Keratinocyte (primary cell): ENCODE results near the gene CCDC194. TPM values are rescaled to one million over a fixed set of nuclear protein-coding genes. Genes with fewer than 3 reads are reported as not detected.

ENCODE experiments used
- DNase-seq: peaks from one replicate; pipeline ENCODE4 v3.0.0-alpha.2; 2011; ENCODE audit warnings: low read depth, missing footprints, low spot score
- FAIRE-seq: peaks from 2 replicates; lab custom pipeline; 2011; peaks lifted over from hg19 to GRCh38; lab: Jason Lieb, UNC
- H2AFZ ChIP-seq: 2 replicates; pipeline ENCODE4 v1.6.0; 2012; ENCODE audit warnings: low read length, control low read depth, inconsistent platforms; ENCODE audit not compliant: control insufficient read depth
- H3K27ac ChIP-seq: 2 replicates; pipeline ENCODE4 v1.5.1; 2011; ENCODE audit warnings: low read length; ENCODE audit not compliant: control insufficient read depth, insufficient read depth
- H3K27me3 ChIP-seq: 3 replicates; pipeline ENCODE4 v1.6.0; 2011; ENCODE audit warnings: low read length; ENCODE audit not compliant: control insufficient read depth, insufficient read depth; ENCODE audit errors: extremely low read depth
- H3K36me3 ChIP-seq, 2 experiments: 2 replicates in 1 of 2; 3 replicates in 1 of 2; pipeline ENCODE4 v1.5.1; 2011; ENCODE audit warnings: low read length in 2 of 2, mild to moderate bottlenecking in 1 of 2; ENCODE audit not compliant: control insufficient read depth in 2 of 2, insufficient read depth in 2 of 2; ENCODE audit errors: extremely low read depth in 1 of 2
- H3K4me1 ChIP-seq: 3 replicates; pipeline ENCODE4 v1.5.1; 2011; ENCODE audit warnings: low read length; ENCODE audit not compliant: control insufficient read depth, insufficient read depth; ENCODE audit errors: extremely low read depth
- H3K4me2 ChIP-seq: 3 replicates; pipeline ENCODE4 v1.6.0; 2011; ENCODE audit warnings: low read depth, low read length; ENCODE audit not compliant: control insufficient read depth, insufficient read depth; ENCODE audit errors: extremely low read depth
- H3K4me3 ChIP-seq, 3 experiments: fragments of 200-600 bp in 1 of 3; sonication (generic) in 1 of 3; 2 replicates in 2 of 3; 3 replicates in 1 of 3; pipeline ENCODE4 v1.5.1; 2011 to 2016; ENCODE audit warnings: low read length in 3 of 3, mild to moderate bottlenecking in 3 of 3, control low read depth in 2 of 3, inconsistent platforms in 1 of 3, low read depth in 1 of 3, mixed read lengths in 1 of 3, mixed run types in 1 of 3, moderate library complexity in 1 of 3; ENCODE audit not compliant: control insufficient read depth in 2 of 3, insufficient read depth in 2 of 3; ENCODE audit errors: extremely low read depth in 1 of 3
- H3K79me2 ChIP-seq: 2 replicates; pipeline ENCODE4 v1.6.0; 2012; ENCODE audit warnings: low read length; ENCODE audit not compliant: control insufficient read depth, insufficient read depth
- H3K9ac ChIP-seq: 3 replicates; pipeline ENCODE4 v1.6.0; 2011; ENCODE audit warnings: low read length; ENCODE audit not compliant: control insufficient read depth, insufficient read depth; ENCODE audit errors: extremely low read depth
- H3K9me1 ChIP-seq: 3 replicates; pipeline ENCODE4 v1.6.0; 2011; ENCODE audit warnings: low read length; ENCODE audit not compliant: control insufficient read depth, insufficient read depth; ENCODE audit errors: extremely low read depth
- H3K9me3 ChIP-seq: 2 replicates; pipeline ENCODE4 v1.5.1; 2012; ENCODE audit warnings: low read depth, low read length; ENCODE audit not compliant: control insufficient read depth
- H4K20me1 ChIP-seq: 3 replicates; pipeline ENCODE4 v1.6.0; 2011; ENCODE audit warnings: low read length; ENCODE audit not compliant: control insufficient read depth, insufficient read depth; ENCODE audit errors: extremely low read depth
- EZH2 ChIP-seq: IDR thresholded peaks from one replicate; pipeline ENCODE4 v1.6.1; 2012; ENCODE audit warnings: inconsistent platforms, mild to moderate bottlenecking, low read length, moderate library complexity
- dilution Hi-C: fragments of 300-500 bp; cut with MboI; formaldehyde crosslinking; loops from one replicate; pipeline ENCODE4 v1.7.0; 2020; ENCODE audit warnings: low sequenced_read_pairs; ENCODE audit not compliant: extremely low pct_ligation_motif_present
- polyA plus RNA-seq, 5 experiments: library from polyadenylated mRNA; depleted of rRNA in 3 of 5; stranded (reverse) in 3 of 5; stranded (forward) in 1 of 5; unstranded in 1 of 5; fragments of >200 nt; gene quantifications; 1 replicate in 1 of 5; 2 replicates in 3 of 5; 3 replicates in 1 of 5; pipeline versions ENCODE4 v1.2.1 to v1.2.3, GENCODE V29; 2011 to 2012; ENCODE audit warnings: missing spikeins in 2 of 5, low read depth in 1 of 5, low replicate concordance in 1 of 5
- TF ChIP-seq, protein P1 (sequence below), 3 experiments: IDR thresholded peaks in 1 of 3; conservative IDR thresholded peaks in 1 of 3; optimal IDR thresholded peaks in 1 of 3; 2 replicates in 2 of 3; 3 replicates in 1 of 3; pipeline versions ENCODE3 to v1.5.1; 2011; ENCODE audit warnings: low read length in 3 of 3, mild to moderate bottlenecking in 3 of 3, moderate library complexity in 2 of 3, control low read depth in 1 of 3, inconsistent platforms in 1 of 3; ENCODE audit not compliant: insufficient read depth in 2 of 3; ENCODE audit errors: extremely low read depth in 1 of 3

CCDC194 gene
- polyA plus RNA-seq, 1 donor (not counting 4 experiments of a cell fraction or from before 2014, with no cell fraction given) = not detected

DNA sequence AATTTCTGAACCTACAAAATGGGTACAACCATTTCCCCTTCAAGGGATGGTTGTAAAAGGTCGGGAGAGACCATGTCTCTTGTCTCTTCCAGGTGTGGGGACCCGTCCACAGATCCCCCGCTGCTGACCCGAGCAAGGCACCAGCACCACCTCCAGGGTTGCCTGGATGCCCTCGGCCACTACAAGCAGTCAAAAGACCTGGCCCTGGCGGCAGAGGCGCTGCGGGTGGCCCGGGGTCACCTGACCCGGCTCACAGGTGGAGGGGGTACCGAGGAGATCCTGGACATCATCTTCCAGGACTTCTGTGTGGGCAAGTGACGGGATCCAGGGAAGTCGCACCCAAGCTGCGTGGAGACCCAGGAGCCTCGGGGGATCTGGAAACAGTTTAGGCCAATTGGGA is 52.6 kb downstream of the CCDC194 start:
- no peak overlapping the region for H3K27ac ChIP-seq
- H3K9me1 ChIP-seq = no peaks in the 10 kb centered on the region
- no peak for FAIRE-seq
- no peak overlapping the region for H3K4me2 ChIP-seq
- TF ChIP-seq, protein P1, sequence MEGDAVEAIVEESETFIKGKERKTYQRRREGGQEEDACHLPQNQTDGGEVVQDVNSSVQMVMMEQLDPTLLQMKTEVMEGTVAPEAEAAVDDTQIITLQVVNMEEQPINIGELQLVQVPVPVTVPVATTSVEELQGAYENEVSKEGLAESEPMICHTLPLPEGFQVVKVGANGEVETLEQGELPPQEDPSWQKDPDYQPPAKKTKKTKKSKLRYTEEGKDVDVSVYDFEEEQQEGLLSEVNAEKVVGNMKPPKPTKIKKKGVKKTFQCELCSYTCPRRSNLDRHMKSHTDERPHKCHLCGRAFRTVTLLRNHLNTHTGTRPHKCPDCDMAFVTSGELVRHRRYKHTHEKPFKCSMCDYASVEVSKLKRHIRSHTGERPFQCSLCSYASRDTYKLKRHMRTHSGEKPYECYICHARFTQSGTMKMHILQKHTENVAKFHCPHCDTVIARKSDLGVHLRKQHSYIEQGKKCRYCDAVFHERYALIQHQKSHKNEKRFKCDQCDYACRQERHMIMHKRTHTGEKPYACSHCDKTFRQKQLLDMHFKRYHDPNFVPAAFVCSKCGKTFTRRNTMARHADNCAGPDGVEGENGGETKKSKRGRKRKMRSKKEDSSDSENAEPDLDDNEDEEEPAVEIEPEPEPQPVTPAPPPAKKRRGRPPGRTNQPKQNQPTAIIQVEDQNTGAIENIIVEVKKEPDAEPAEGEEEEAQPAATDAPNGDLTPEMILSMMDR (optimal IDR thresholded peaks at IDR 0.05 in 1 of 3, IDR thresholded peaks at IDR 0.05 in 1 of 3, conservative IDR thresholded peaks at IDR 0.05 in 1 of 3; ENCODE audit: extremely low read depth in 1 of 3, insufficient read depth in 2 of 3, low read length in 3 of 3) = no peak
- TF ChIP-seq EZH2 = no peak
- dilution Hi-C loops = no loop called here
- H3K4me3 ChIP-seq = no peak overlapping the region
- peaks cover 0 to 9% of the 10 kb centered on the region in 2 experiments for H3K36me3 ChIP-seq
- no peaks in the 10 kb centered on the region for H4K20me1 ChIP-seq
- H2AFZ ChIP-seq = no peak overlapping the region
- H3K9me3 ChIP-seq = no peaks in the 10 kb centered on the region
- peaks cover 9% of the 10 kb centered on the region for H3K4me1 ChIP-seq
- peaks cover 5% of the 10 kb centered on the region for H3K79me2 ChIP-seq
- DNase-seq = no peak
- no peak overlapping the region for H3K9ac ChIP-seq
- no peaks in the 10 kb centered on the region for H3K27me3 ChIP-seq

DNA sequence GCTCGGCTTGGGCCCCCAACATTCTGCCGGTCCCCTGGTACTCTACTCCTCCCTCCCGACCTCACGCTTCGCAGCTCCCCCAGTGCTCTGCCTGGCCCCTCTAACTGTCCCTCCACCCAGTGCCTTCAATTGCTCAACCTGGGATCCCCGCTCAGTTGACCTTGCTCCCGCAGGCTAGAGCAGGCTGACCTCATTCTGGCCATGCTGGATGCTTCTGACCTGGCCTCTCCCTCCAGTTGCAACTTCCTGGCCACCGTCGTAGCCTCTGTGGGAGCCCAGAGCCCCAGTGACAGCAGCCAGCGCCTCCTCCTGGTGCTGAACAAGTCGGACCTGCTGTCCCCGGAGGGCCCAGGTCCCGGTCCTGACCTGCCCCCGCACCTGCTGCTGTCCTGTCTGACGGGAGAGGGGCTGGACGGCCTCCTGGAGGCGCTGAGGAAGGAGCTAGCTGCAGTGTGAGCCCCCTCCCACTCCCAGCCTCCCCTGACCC is 53.1 kb downstream of the CCDC194 start:
- dilution Hi-C loops = no loop called here
- Histone ChIP-seq H2AFZ (no peak overlapping the region), H3K79me2 (peaks cover 5% of the 10 kb centered on the region), H3K4me3 (no peak overlapping the region), H3K4me2 (no peak overlapping the region), H3K36me3 (peaks cover 0 to 9% of the 10 kb centered on the region in 2 experiments), H3K27me3 (no peaks in the 10 kb centered on the region), H3K9me1 (no peaks in the 10 kb centered on the region), H3K4me1 (peaks cover 9% of the 10 kb centered on the region), H3K9me3 (no peaks in the 10 kb centered on the region), H4K20me1 (no peaks in the 10 kb centered on the region), H3K27ac (no peak overlapping the region), H3K9ac (no peak overlapping the region)
- DNase-seq = no peak
- FAIRE-seq = no peak
- no peak for TF ChIP-seq EZH2
- TF ChIP-seq, protein P1 (optimal IDR thresholded peaks at IDR 0.05 in 1 of 3, IDR thresholded peaks at IDR 0.05 in 1 of 3, conservative IDR thresholded peaks at IDR 0.05 in 1 of 3; ENCODE audit: extremely low read depth in 1 of 3, insufficient read depth in 2 of 3, low read length in 3 of 3) = no peak

Other genes starting within 250 kb of the CCDC194 start
- 18.0 to 24.1 TPM (median 20.7 TPM) in 3 replicates for gene USE1, start 178.8 kb downstream of the CCDC194 start, polyA plus RNA-seq
- 2.1 to 6.6 TPM (median 2.2 TPM) in 3 replicates for gene OCEL1, start 168.0 kb downstream of the CCDC194 start, polyA plus RNA-seq
- 12.3 to 20.2 TPM (median 12.9 TPM) in 3 replicates for gene NR2F6, start 148.3 kb downstream of the CCDC194 start, polyA plus RNA-seq
- gene USHBP1, start 129.5 kb downstream of the CCDC194 start, polyA plus RNA-seq = not detected in 3 replicates
- 83.1 to 92.8 TPM (median 83.1 TPM) in 3 replicates for gene BABAM1, start 126.8 kb downstream of the CCDC194 start, polyA plus RNA-seq
- gene ANKLE1, start 112.3 kb downstream of the CCDC194 start, polyA plus RNA-seq = 0.30 to 0.41 TPM (median 0.39 TPM) in 3 replicates
- gene ABHD8, start 90.8 kb downstream of the CCDC194 start, polyA plus RNA-seq = 4.1 to 11.2 TPM (median 8.7 TPM) in 3 replicates
- 49.2 to 63.7 TPM (median 59.6 TPM) in 3 replicates for gene MRPL34, start 88.3 kb downstream of the CCDC194 start, polyA plus RNA-seq
- 59.4 to 75.4 TPM (median 62.8 TPM) in 3 replicates for gene DDA1, start 84.6 kb downstream of the CCDC194 start, polyA plus RNA-seq
- 1.1 to 2.7 TPM (median 1.6 TPM) in 3 replicates for gene ANO8, start 59.3 kb downstream of the CCDC194 start, polyA plus RNA-seq
- gene GTPBP3, start 56.6 kb downstream of the CCDC194 start, polyA plus RNA-seq = 7.2 to 9.3 TPM (median 8.9 TPM) in 3 replicates
- gene PLVAP, start 16.9 kb downstream of the CCDC194 start, polyA plus RNA-seq = not detected in 3 replicates
- gene BST2, start 11.4 kb upstream of the CCDC194 start, polyA plus RNA-seq = 4.0 to 8.4 TPM (median 4.4 TPM) in 3 replicates
- 23.3 to 36.6 TPM (median 33.0 TPM) in 3 replicates for gene MVB12A, start 25.9 kb upstream of the CCDC194 start, polyA plus RNA-seq
- 0.04 to 0.08 TPM (median 0.06 TPM) in 3 replicates for gene TMEM221, start 54.5 kb upstream of the CCDC194 start, polyA plus RNA-seq
- gene NXNL1, start 66.7 kb upstream of the CCDC194 start, polyA plus RNA-seq = not detected in 3 replicates
- 8.4 to 12.6 TPM (median 11.7 TPM) in 3 replicates for gene SLC27A1, start 76.3 kb upstream of the CCDC194 start, polyA plus RNA-seq
- 30.2 to 71.5 TPM (median 33.8 TPM) in 3 replicates for gene PGLS, start 117.5 kb upstream of the CCDC194 start, polyA plus RNA-seq
- 89.4 to 126 TPM (median 90.9 TPM) in 3 replicates for gene COLGALT1, start 161.5 kb upstream of the CCDC194 start, polyA plus RNA-seq